ENCODE data around the gene PPA2. TPM values are rescaled to one million over a fixed set of nuclear protein-coding genes. Genes with fewer than 3 reads are reported as not detected.
A peak's percentile ranks its signal among the peaks of the same experiment; 100 is the strongest.

PPA2 gene
- total RNA-seq, 4 donors from 2014 or later = 46.2 to 164 (median 84.6) TPM

- WGBS, 2 donors (ENCODE audit: low coverage in 1 of 2) = 83 to 94% methylated on average over 3 of the region's 3 CpGs
- intact Hi-C loops (cut with DNase I; ENCODE audit: low total_unique reads) (no loop called here), in situ Hi-C loops (cut with MboI; ENCODE audit: low pct_ligation_motif_present in 1 of 4, low pct_unique_long_range_greater_than_20kb in 1 of 4, low sequenced_read_pairs in 3 of 4) (no loop called here)
- Histone ChIP-seq H3K36me3 (no peaks in the 10 kb centered on the region), H3K27me3 (no peaks in the 10 kb centered on the region), H3K9me3 (no peaks in the 10 kb centered on the region), H3K4me1 (no peaks in the 10 kb centered on the region), H3K4me3 (no peak overlapping the region), H3K27ac (no peak overlapping the region)
- TF ChIP-seq EP300 (IDR thresholded peaks at IDR 0.05; ENCODE audit: low read depth) (no peak), POLR2AphosphoS5 (IDR thresholded peaks at IDR 0.05) (no peak), POLR2A (IDR thresholded peaks at IDR 0.05) (no peak), CTCF (IDR thresholded peaks at IDR 0.05) (no peak)
- DNase-seq = no peak
Observed at GRCh38 chr4:105495667-105496066, 21.8 kb upstream of the PPA2 start.

GRCh38 chr4:105490523-105490922 lies 16.7 kb upstream of the PPA2 start:
- H3K27ac ChIP-seq = no peak overlapping the region
- no peaks in the 10 kb centered on the region for H3K36me3 ChIP-seq
- in situ Hi-C loops (cut with MboI; ENCODE audit: low pct_ligation_motif_present in 1 of 4, low pct_unique_long_range_greater_than_20kb in 1 of 4, low sequenced_read_pairs in 3 of 4) (no loop called here), intact Hi-C loops (cut with DNase I; ENCODE audit: low total_unique reads) (no loop called here)
- H3K9me3 ChIP-seq = no peaks in the 10 kb centered on the region
- H3K27me3 ChIP-seq = no peaks in the 10 kb centered on the region
- H3K4me1 ChIP-seq = no peaks in the 10 kb centered on the region
- no peak overlapping the region for H3K4me3 ChIP-seq
- TF ChIP-seq CTCF (IDR thresholded peaks at IDR 0.05) = no peak
- WGBS, 2 donors (ENCODE audit: low coverage in 1 of 2) = 67 to 82% methylated on average over 1 of the region's 1 CpG
- DNase-seq = no peak

- in situ Hi-C loops (cut with MboI; ENCODE audit: low pct_ligation_motif_present in 1 of 4, low pct_unique_long_range_greater_than_20kb in 1 of 4, low sequenced_read_pairs in 3 of 4) = no loop called here
Observed at GRCh38 chr4:105483840-105484239, 10.0 kb upstream of the PPA2 start.

GRCh38 chr4:105474099-105474518 lies 247 bp upstream of the PPA2 start:
- 12 to 31% methylated on average over 8 to 22 of the region's 23 CpGs for WGBS, 2 donors (ENCODE audit: low coverage in 1 of 2)
- Histone ChIP-seq H3K4me3 (peak overlapping the region in 3 of 4 donors; percentile 83 to 94 (median 85)), H3K27ac (peak overlapping the region; percentile 98 to 100 (median 98)), H3K36me3 (no peaks in the 10 kb centered on the region), H3K4me1 (peaks cover 11 to 32% (median 22%) of the 10 kb centered on the region in 4 donors), H3K27me3 (no peaks in the 10 kb centered on the region), H3K9me3 (no peaks in the 10 kb centered on the region)
- TF ChIP-seq CTCF (IDR thresholded peaks at IDR 0.05) (peak; percentile 72 to 92 (median 87)), POLR2AphosphoS5 (IDR thresholded peaks at IDR 0.05) (no peak), POLR2A (IDR thresholded peaks at IDR 0.05) (no peak), EP300 (IDR thresholded peaks at IDR 0.05; ENCODE audit: low read depth) (no peak)
- in situ Hi-C loops (cut with MboI; ENCODE audit: low pct_ligation_motif_present in 1 of 4, low pct_unique_long_range_greater_than_20kb in 1 of 4, low sequenced_read_pairs in 3 of 4) (loop anchor here in 1 of 4 donors (10.0 kb wide), 1 partner anchor 329 kb away; the partner anchor contains the start of gene TET2), intact Hi-C loops (cut with DNase I; ENCODE audit: low total_unique reads) (no loop called here)
- DNase-seq = peak; percentile 91

More at GRCh38 chr4:105483840-105484239, 10.0 kb upstream of the PPA2 start:
- H3K4me1 ChIP-seq = no peaks in the 10 kb centered on the region
- no peaks in the 10 kb centered on the region for H3K9me3 ChIP-seq
- intact Hi-C loops (cut with DNase I; ENCODE audit: low total_unique reads) = no loop called here
- H3K27ac ChIP-seq = no peak overlapping the region
- WGBS, 2 donors (ENCODE audit: low coverage in 1 of 2) = 81 to 89% methylated on average over 3 of the region's 3 CpGs
- no peak overlapping the region for H3K4me3 ChIP-seq
- H3K27me3 ChIP-seq = no peaks in the 10 kb centered on the region
- DNase-seq = no peak
- TF ChIP-seq EP300 (IDR thresholded peaks at IDR 0.05; ENCODE audit: low read depth) (no peak), POLR2AphosphoS5 (IDR thresholded peaks at IDR 0.05) (no peak), CTCF (IDR thresholded peaks at IDR 0.05) (no peak), POLR2A (IDR thresholded peaks at IDR 0.05) (no peak)
- no peaks in the 10 kb centered on the region for H3K36me3 ChIP-seq

Measured in transverse colon (tissue), 4 donors.